ENCODE measurements around the gene MAGEC3.
"Not testable (repeated sequence)": the region's sequence is repeated elsewhere in the genome, so short reads cannot be mapped to it uniquely, and the experiment has no call there.

Gene MAGEC3

GRCh38 chrX:141838016-141838415 lies at the start of gene MAGEC3:
MAGEC3 (plus strand) TSS chrX:141838316; CDS start chrX:141838316, 0 bp downstream.
- H3K4me3 ChIP-seq: no peak within 1 kb of the TSS
- H3K27me3 ChIP-seq: peaks cover 88% of the 10 kb centered on the region
- H3K9me3 ChIP-seq: peaks cover 8% of the 10 kb centered on the region; the same call in 1 of the 2 replicates
- H3K4me1 ChIP-seq: no peaks in the 10 kb centered on the region
- no peak within 1 kb of the TSS for H3K27ac ChIP-seq
- TF ChIP-seq Cebpa-rat (IDR thresholded peaks at IDR 0.05): no peak
- H3K4me2 ChIP-seq: no peak within 1 kb of the TSS
- no peak within 1 kb of the TSS for H3K9ac ChIP-seq
- H4K20me1 ChIP-seq: no peaks in the 10 kb centered on the region
- H3K36me3 ChIP-seq: no peaks in the 10 kb centered on the region

- no peak overlapping the region for H3K4me3 ChIP-seq
- TF ChIP-seq Cebpa-rat (IDR thresholded peaks at IDR 0.05): no peak
- no peaks in the 10 kb centered on the region for H3K4me1 ChIP-seq
- no peaks in the 10 kb centered on the region for H3K36me3 ChIP-seq
- H3K27ac ChIP-seq: no peak overlapping the region
- no peak overlapping the region for H3K4me2 ChIP-seq
- no peaks in the 10 kb centered on the region for H4K20me1 ChIP-seq
- H3K27me3 ChIP-seq: peaks cover 40% of the 10 kb centered on the region
- no peak overlapping the region for H3K9ac ChIP-seq
- H3K9me3 ChIP-seq: no peaks in the 10 kb centered on the region
Observed at GRCh38 chrX:141791856-141792255, 46.3 kb upstream of the MAGEC3 start.

- H3K4me2 ChIP-seq: no peak overlapping the region
- H3K27me3 ChIP-seq: peaks cover 79% of the 10 kb centered on the region
- no peak for TF ChIP-seq Cebpa-rat (IDR thresholded peaks at IDR 0.05)
- no peak overlapping the region for H3K27ac ChIP-seq
- no peaks in the 10 kb centered on the region for H3K4me1 ChIP-seq
- H3K9ac ChIP-seq: no peak overlapping the region
- no peak overlapping the region for H3K4me3 ChIP-seq
- H3K36me3 ChIP-seq: no peaks in the 10 kb centered on the region
- H4K20me1 ChIP-seq: 0 out of 2 replicates have a peak, but pooled peaks cover 7% of the 10 kb centered on the region
- no peaks in the 10 kb centered on the region for H3K9me3 ChIP-seq
Observed at GRCh38 chrX:141811438-141811837, 26.7 kb upstream of the MAGEC3 start.

- H3K4me3 ChIP-seq: no peak overlapping the region
- no peak for TF ChIP-seq Cebpa-rat (IDR thresholded peaks at IDR 0.05)
- H3K4me1 ChIP-seq: no peaks in the 10 kb centered on the region
- H4K20me1 ChIP-seq: 0 out of 2 replicates have a peak, but pooled peaks cover 7% of the 10 kb centered on the region
- H3K9ac ChIP-seq: no peak overlapping the region
- peaks cover 84% of the 10 kb centered on the region for H3K27me3 ChIP-seq
- no peaks in the 10 kb centered on the region for H3K36me3 ChIP-seq
- no peak overlapping the region for H3K4me2 ChIP-seq
- no peak overlapping the region for H3K27ac ChIP-seq
- H3K9me3 ChIP-seq: no peaks in the 10 kb centered on the region
Observed at GRCh38 chrX:141814213-141814857, 23.8 kb upstream of the MAGEC3 start.

GRCh38 chrX:141815904-141816303 lies 22.2 kb upstream of the MAGEC3 start:
- Histone ChIP-seq H4K20me1 (0 out of 2 replicates have a peak, but pooled peaks cover 7% of the 10 kb centered on the region), H3K27ac (no peak overlapping the region), H3K9ac (no peak overlapping the region), H3K4me1 (no peaks in the 10 kb centered on the region), H3K36me3 (no peaks in the 10 kb centered on the region), H3K4me2 (no peak overlapping the region), H3K27me3 (peaks cover 80% of the 10 kb centered on the region), H3K4me3 (no peak overlapping the region), H3K9me3 (no peaks in the 10 kb centered on the region)
- TF ChIP-seq Cebpa-rat (IDR thresholded peaks at IDR 0.05): no peak

GRCh38 chrX:141832247-141832646 lies 5.9 kb upstream of the MAGEC3 start:
- H4K20me1 ChIP-seq: no peaks in the 10 kb centered on the region
- H3K4me1 ChIP-seq: no peaks in the 10 kb centered on the region
- no peaks in the 10 kb centered on the region for H3K36me3 ChIP-seq
- no peak for TF ChIP-seq Cebpa-rat (IDR thresholded peaks at IDR 0.05)
- peaks cover 72% of the 10 kb centered on the region for H3K27me3 ChIP-seq
- H3K4me2 ChIP-seq: no peak overlapping the region
- H3K27ac ChIP-seq: no peak overlapping the region
- no peak overlapping the region for H3K4me3 ChIP-seq
- H3K9ac ChIP-seq: no peak overlapping the region
- H3K9me3 ChIP-seq: no peaks in the 10 kb centered on the region; the same call in 1 of the 2 replicates

GRCh38 chrX:141839856-141840255 lies 1.7 kb downstream of the MAGEC3 start:
- no peak overlapping the region for H3K9ac ChIP-seq
- peaks cover 8% of the 10 kb centered on the region; the same call in 1 of the 2 replicates for H3K9me3 ChIP-seq
- no peaks in the 10 kb centered on the region for H4K20me1 ChIP-seq
- H3K27ac ChIP-seq: no peak overlapping the region
- no peak overlapping the region for H3K4me3 ChIP-seq
- no peak for TF ChIP-seq Cebpa-rat (IDR thresholded peaks at IDR 0.05)
- H3K4me2 ChIP-seq: no peak overlapping the region
- H3K4me1 ChIP-seq: no peaks in the 10 kb centered on the region
- H3K36me3 ChIP-seq: no peaks in the 10 kb centered on the region
- H3K27me3 ChIP-seq: peaks cover 86% of the 10 kb centered on the region

GRCh38 chrX:141857479-141857878 lies 19.4 kb downstream of the MAGEC3 start:
- H3K36me3 ChIP-seq: no peaks in the 10 kb centered on the region
- no peak for TF ChIP-seq Cebpa-rat (IDR thresholded peaks at IDR 0.05)
- H4K20me1 ChIP-seq: no peaks in the 10 kb centered on the region; the same call in 1 of the 2 replicates
- no peak overlapping the region for H3K4me3 ChIP-seq
- no peak overlapping the region for H3K9ac ChIP-seq
- no peak overlapping the region for H3K27ac ChIP-seq
- H3K4me2 ChIP-seq: no peak overlapping the region
- no peaks in the 10 kb centered on the region for H3K4me1 ChIP-seq
- H3K27me3 ChIP-seq: peaks cover 85% of the 10 kb centered on the region
- no peaks in the 10 kb centered on the region for H3K9me3 ChIP-seq

GRCh38 chrX:141879616-141880015 lies 41.5 kb downstream of the MAGEC3 start:
- Histone ChIP-seq H3K4me1 (no peaks in the 10 kb centered on the region), H3K27ac (no peak overlapping the region), H3K4me2 (no peak overlapping the region), H3K9ac (no peak overlapping the region), H3K9me3 (no peaks in the 10 kb centered on the region), H3K36me3 (no peaks in the 10 kb centered on the region), H4K20me1 (peaks cover 6% of the 10 kb centered on the region; the same call in 1 of the 2 replicates), H3K4me3 (no peak overlapping the region), H3K27me3 (peaks cover 92% of the 10 kb centered on the region)
- TF ChIP-seq Cebpa-rat (IDR thresholded peaks at IDR 0.05): no peak

GRCh38 chrX:141888811-141889210 lies 50.7 kb downstream of the MAGEC3 start:
- H3K27ac ChIP-seq, H3K4me2 ChIP-seq, H3K9me3 ChIP-seq, H3K9ac ChIP-seq, H3K4me3 ChIP-seq, H4K20me1 ChIP-seq, H3K36me3 ChIP-seq, H3K4me1 ChIP-seq: not testable (repeated sequence)
- peaks cover 76% of the 10 kb centered on the region for H3K27me3 ChIP-seq

All from BLaER1 (cell line).